NOMO-1 (cell line): ENCODE results near the gene PLPPR5.

ENCODE experiments used
- DNase-seq, 2 experiments: peaks; one replicate each; lab custom pipeline; 2025; ENCODE audit not compliant: unreplicated experiment in 2 of 2; lab: John Stamatoyannopoulos, UW

PLPPR5 gene

GRCh38 chr1:98969798-98970490, 34.7 kb downstream of the PLPPR5 start:
- DNase-seq: no peak

- no peak for DNase-seq
These were observed 37.5 kb downstream of the PLPPR5 start for GRCh38 chr1:98967122-98967521.

GRCh38 chr1:98965394-98965793, 39.3 kb downstream of the PLPPR5 start:
- DNase-seq: no peak

- no peak for DNase-seq
These were observed 40.5 kb downstream of the PLPPR5 start for GRCh38 chr1:98964198-98964597.

- no peak for DNase-seq
These were observed 41.5 kb downstream of the PLPPR5 start for GRCh38 chr1:98963064-98963758.

GRCh38 chr1:98962156-98962555, 42.5 kb downstream of the PLPPR5 start:
- no peak for DNase-seq

GRCh38 chr1:98949621-98950020, 55.0 kb downstream of the PLPPR5 start:
- DNase-seq: no peak

- DNase-seq: no peak
These were observed 55.5 kb downstream of the PLPPR5 start for GRCh38 chr1:98949166-98949565.

GRCh38 chr1:98947071-98947470, 57.6 kb downstream of the PLPPR5 start:
- DNase-seq: no peak

- DNase-seq: no peak
These were observed 64.0 kb downstream of the PLPPR5 start for GRCh38 chr1:98940722-98941079.

GRCh38 chr1:98940069-98940721, 64.5 kb downstream of the PLPPR5 start:
- DNase-seq: no peak

- DNase-seq: no peak
These were observed 65.2 kb downstream of the PLPPR5 start for GRCh38 chr1:98939471-98939870.

GRCh38 chr1:98937347-98937746, 67.3 kb downstream of the PLPPR5 start:
- no peak for DNase-seq

GRCh38 chr1:98932184-98932583, 72.5 kb downstream of the PLPPR5 start:
- no peak for DNase-seq

GRCh38 chr1:98931128-98931835, 73.4 kb downstream of the PLPPR5 start:
- DNase-seq: no peak

GRCh38 chr1:98929437-98929836, 75.2 kb downstream of the PLPPR5 start:
- no peak for DNase-seq

GRCh38 chr1:98926597-98926996, 78.1 kb downstream of the PLPPR5 start:
- DNase-seq: no peak

- DNase-seq: no peak
These were observed 79.7 kb downstream of the PLPPR5 start for GRCh38 chr1:98924977-98925376.

GRCh38 chr1:98923667-98924066, 81.0 kb downstream of the PLPPR5 start:
- DNase-seq: no peak

- DNase-seq: no peak
These were observed 82.8 kb downstream of the PLPPR5 start for GRCh38 chr1:98921817-98922216.

GRCh38 chr1:98920441-98921110, 84.1 kb downstream of the PLPPR5 start:
- no peak for DNase-seq
